GM23338 (cell line): ENCODE measurements around the gene CCDC174. TPM values are rescaled to one million over a fixed set of nuclear protein-coding genes. Genes with fewer than 3 reads are reported as not detected.

Experiments used
- ATAC-seq: fragments of 200-7000 bp; cut with Tn5 transposase; 3 replicates; pipeline ENCODE4 v1.9.1; 2020
- DNase-seq: peaks from one replicate; pipeline ENCODE4 v3.0.0-alpha.2; 2015; ENCODE audit warnings: low spot score
- H2AFZ ChIP-seq: fragments of 200-600 bp; sonication (generic); 2 replicates; pipeline ENCODE4 v1.8.0; 2016; ENCODE audit warnings: antibody characterized with exemption, mild to moderate bottlenecking, moderate library complexity
- H3F3A ChIP-seq: fragments of 200-600 bp; sonication (generic); replicated peaks from 2 replicates; pipeline ENCODE4 v1.8.0; 2017; ENCODE audit warnings: antibody characterized with exemption, mixed run types, low read depth
- H3K27ac ChIP-seq: fragments of 200-600 bp; sonication (generic); 2 replicates; pipeline ENCODE4 v1.6.1; 2016; ENCODE audit warnings: low read depth
- H3K27me3 ChIP-seq: fragments of 200-600 bp; sonication (generic); 2 replicates; pipeline ENCODE4 v1.8.0; 2016; ENCODE audit warnings: mild to moderate bottlenecking, mixed run types, moderate library complexity; ENCODE audit not compliant: insufficient read depth
- H3K36me3 ChIP-seq: fragments of 200-600 bp; sonication (generic); 2 replicates; pipeline ENCODE4 v1.8.0; 2016; ENCODE audit warnings: mild to moderate bottlenecking; ENCODE audit not compliant: insufficient read depth
- H3K4me1 ChIP-seq: fragments of 200-600 bp; sonication (generic); 2 replicates; pipeline ENCODE4 v1.8.0; 2016; ENCODE audit warnings: mild to moderate bottlenecking, moderate library complexity; ENCODE audit not compliant: insufficient read depth
- H3K4me2 ChIP-seq: fragments of 200-600 bp; sonication (generic); 2 replicates; pipeline ENCODE4 v1.7.1; 2017; ENCODE audit warnings: mixed run types
- H3K4me3 ChIP-seq: fragments of 200-600 bp; sonication (generic); 2 replicates; pipeline ENCODE4 v1.6.1; 2016; ENCODE audit warnings: mixed run types
- H3K79me2 ChIP-seq: fragments of 200-600 bp; sonication (generic); replicated peaks from 2 replicates; pipeline ENCODE4 v1.8.0; 2017; ENCODE audit warnings: mild to moderate bottlenecking; ENCODE audit not compliant: insufficient read depth
- H3K9me2 ChIP-seq: fragments of 200-600 bp; sonication (generic); 2 replicates; pipeline ENCODE4 v1.8.0; 2017; ENCODE audit not compliant: insufficient read depth
- H4K20me1 ChIP-seq: fragments of 200-600 bp; sonication (generic); replicated peaks from 2 replicates; pipeline ENCODE4 v1.8.0; 2017; ENCODE audit warnings: mild to moderate bottlenecking; ENCODE audit not compliant: insufficient read depth
- H3K27ac Mint-ChIP-seq: 2 replicates; pipeline ENCODE4 v1.8.0; 2020; ENCODE audit warnings: inconsistent platforms, mild to moderate bottlenecking, moderate library complexity, mixed read lengths
- H3K27me3 Mint-ChIP-seq: 3 replicates; pipeline ENCODE4 v1.8.0; 2022; ENCODE audit warnings: low read depth, mild to moderate bottlenecking, moderate library complexity, mixed read lengths, inconsistent platforms; ENCODE audit not compliant: insufficient read depth, poor library complexity
- H3K36me3 Mint-ChIP-seq: 3 replicates; pipeline ENCODE4 v1.8.0; 2021; ENCODE audit warnings: low read depth, mild to moderate bottlenecking, inconsistent platforms, moderate library complexity, mixed read lengths
- H3K4me1 Mint-ChIP-seq: 3 replicates; pipeline ENCODE4 v1.8.0; 2020; ENCODE audit warnings: mild to moderate bottlenecking, inconsistent platforms, mixed read lengths
- H3K4me3 Mint-ChIP-seq: 3 replicates; pipeline ENCODE4 v1.8.0; 2021; ENCODE audit warnings: moderate library complexity, mild to moderate bottlenecking, inconsistent platforms, mixed read lengths
- H3K9me3 Mint-ChIP-seq: 3 replicates; pipeline ENCODE4 v1.8.0; 2020; ENCODE audit warnings: moderate library complexity, mild to moderate bottlenecking, inconsistent platforms, mixed read lengths
- CREB1 ChIP-seq: fragments of 250-450 bp; sonication (Bioruptor Pico); IDR thresholded peaks from 2 replicates; pipeline ENCODE4 v1.5.0; 2020; ENCODE audit warnings: low read depth, mild to moderate bottlenecking, moderate library complexity
- CTCF ChIP-seq, 2 experiments: fragments of 200-600 bp in 1 of 2; sonication (generic) in 1 of 2; conservative IDR thresholded peaks; 2 replicates each; pipeline versions ENCODE4 v1.5.1 to v1.6.1; 2016 to 2017; ENCODE audit warnings: antibody characterized with exemption in 2 of 2, low read depth in 2 of 2, mild to moderate bottlenecking in 2 of 2, moderate library complexity in 1 of 2
- ETS1 ChIP-seq: IDR thresholded peaks from 2 replicates; pipeline ENCODE4 v1.6.1; 2016; ENCODE audit warnings: antibody characterized with exemption
- EZH2 ChIP-seq: fragments of 200-600 bp; sonication (generic); IDR thresholded peaks from one replicate; pipeline ENCODE4 v1.8.0; 2017; ENCODE audit warnings: antibody characterized with exemption, mild to moderate bottlenecking, low read depth; ENCODE audit not compliant: unreplicated experiment
- NANOG ChIP-seq: IDR thresholded peaks from 2 replicates; pipeline ENCODE4 v1.6.1; 2016; ENCODE audit warnings: antibody characterized with exemption, borderline replicate concordance
- REST ChIP-seq: IDR thresholded peaks from one replicate; pipeline ENCODE4 v1.6.1; 2018; ENCODE audit warnings: antibody characterized with exemption; ENCODE audit not compliant: unreplicated experiment
- STAT1 ChIP-seq: IDR thresholded peaks from one replicate; pipeline ENCODE4 v1.6.1; 2016; ENCODE audit warnings: antibody characterized with exemption; ENCODE audit not compliant: unreplicated experiment
- ZNF114 ChIP-seq: fragments of 250-450 bp; sonication (Bioruptor Pico); IDR thresholded peaks from 2 replicates; pipeline ENCODE4 v1.5.0; 2020; ENCODE audit warnings: mild to moderate bottlenecking, moderate library complexity
- ZNF331 ChIP-seq: fragments of 250-450 bp; sonication (Bioruptor Pico); IDR thresholded peaks from 2 replicates; pipeline ENCODE4 v1.5.0; 2020; ENCODE audit warnings: low read depth, mild to moderate bottlenecking, moderate library complexity
- ZNF462 ChIP-seq: fragments of 250-450 bp; sonication (Bioruptor Pico); IDR thresholded peaks from 2 replicates; pipeline ENCODE4 v1.5.0; 2020; ENCODE audit warnings: mild to moderate bottlenecking, moderate library complexity
- polyA plus RNA-seq: library from polyadenylated mRNA; unstranded; fragments of >200 nt; fragmentation: Nextera tagmentation; extraction: Ambion mirVana; gene quantifications from 2 replicates; pipeline ENCODE4 v1.2.1, GENCODE V29; 2016
- total RNA-seq: library from RNA; depleted of rRNA; stranded (reverse); fragments of >200 nt; shearing (Covaris generic); gene quantifications from 2 replicates; pipeline ENCODE4 v1.2.3, GENCODE V29; 2014

The CCDC174 gene
- total and polyA plus RNA-seq, 2 experiments from 2014 or later: 11.2 to 46.3 TPM

GRCh38 chr3:14676881-14677280 is 25.3 kb downstream of the CCDC174 start:
- DNase-seq: no peak
- H3K27ac ChIP-seq: no peak overlapping the region
- no peak overlapping the region for H3K4me3 Mint-ChIP-seq
- H3K4me2 ChIP-seq: no peak overlapping the region
- no peak for ATAC-seq
- H3F3A ChIP-seq: no peaks in the 10 kb centered on the region
- H3K4me3 ChIP-seq: no peak overlapping the region
- no peaks in the 10 kb centered on the region for H3K79me2 ChIP-seq
- H3K27me3 ChIP-seq: no peaks in the 10 kb centered on the region
- H2AFZ ChIP-seq: no peak overlapping the region
- no peaks in the 10 kb centered on the region for H4K20me1 ChIP-seq
- no peaks in the 10 kb centered on the region for H3K4me1 ChIP-seq
- H3K27ac Mint-ChIP-seq: no peak overlapping the region
- H3K27me3 Mint-ChIP-seq: peaks cover 6% of the 10 kb centered on the region
- H3K36me3 Mint-ChIP-seq: peaks cover 18% of the 10 kb centered on the region
- no peak for TF ChIP-seq CREB1 (CRISPR knock-in tag)
- TF ChIP-seq ETS1: no peak
- no peak for TF ChIP-seq EZH2
- no peak for TF ChIP-seq ZNF462
- TF ChIP-seq REST: no peak
- no peak for TF ChIP-seq STAT1
- TF ChIP-seq ZNF331 (CRISPR knock-in tag): no peak
- no peak for TF ChIP-seq ZNF114
- TF ChIP-seq NANOG: no peak
- no peak for TF ChIP-seq CTCF (conservative IDR thresholded peaks at IDR 0.05; ENCODE audit: low read depth in 2 of 2)
- peaks cover 15% of the 10 kb centered on the region for H3K9me3 Mint-ChIP-seq
- no peaks in the 10 kb centered on the region; the same call in 2 of the 3 replicates for H3K4me1 Mint-ChIP-seq
- no peaks in the 10 kb centered on the region for H3K36me3 ChIP-seq
- no peaks in the 10 kb centered on the region for H3K9me2 ChIP-seq
